ENCODE measurements around the gene CHAF1B.

The CHAF1B gene

GRCh38 chr21:36422279-36423098 lies 37.3 kb downstream of the CHAF1B start:
- H3K27ac ChIP-seq: no peak overlapping the region
- TF ChIP-seq CTCF (IDR thresholded peaks at IDR 0.05): no peak
- H3K4me2 ChIP-seq (ENCODE audit: low read length): no peak overlapping the region

GRCh38 chr21:36423771-36424433 lies 38.7 kb downstream of the CHAF1B start:
- no peak overlapping the region for H3K4me2 ChIP-seq (ENCODE audit: low read length)
- TF ChIP-seq CTCF (IDR thresholded peaks at IDR 0.05): no peak
- H3K9me3 ChIP-seq (ENCODE audit: control insufficient read depth, low read length): no peaks in the 10 kb centered on the region
- H3K36me3 ChIP-seq (ENCODE audit: control insufficient read depth, insufficient read depth, low read length): no peaks in the 10 kb centered on the region
- no peaks in the 10 kb centered on the region for H3K79me2 ChIP-seq
- H3K27me3 ChIP-seq (ENCODE audit: control insufficient read depth, insufficient read depth, low read length): no peaks in the 10 kb centered on the region
- H2AFZ ChIP-seq: no peak overlapping the region
- no peak overlapping the region for H3K9ac ChIP-seq
- no peaks in the 10 kb centered on the region for H3K4me1 ChIP-seq
- H3K4me3 ChIP-seq (ENCODE audit: low read depth, low read length): no peak overlapping the region
- no peak overlapping the region for H3K27ac ChIP-seq

More at GRCh38 chr21:36422279-36423098, 37.3 kb downstream of the CHAF1B start:
- no peak overlapping the region for H3K9ac ChIP-seq
- H3K4me3 ChIP-seq (ENCODE audit: low read depth, low read length): no peak overlapping the region
- no peaks in the 10 kb centered on the region for H3K4me1 ChIP-seq
- no peaks in the 10 kb centered on the region for H3K79me2 ChIP-seq
- H3K27me3 ChIP-seq (ENCODE audit: control insufficient read depth, insufficient read depth, low read length): no peaks in the 10 kb centered on the region
- H2AFZ ChIP-seq: no peak overlapping the region
- H3K9me3 ChIP-seq (ENCODE audit: control insufficient read depth, low read length): no peaks in the 10 kb centered on the region
- H3K36me3 ChIP-seq (ENCODE audit: control insufficient read depth, insufficient read depth, low read length): no peaks in the 10 kb centered on the region

GRCh38 chr21:36424592-36424991 lies 39.4 kb downstream of the CHAF1B start:
- Histone ChIP-seq H3K9me3 (ENCODE audit: control insufficient read depth, low read length) (no peaks in the 10 kb centered on the region), H3K27me3 (ENCODE audit: control insufficient read depth, insufficient read depth, low read length) (no peaks in the 10 kb centered on the region), H3K4me3 (ENCODE audit: low read depth, low read length) (no peak overlapping the region), H3K27ac (no peak overlapping the region), H3K9ac (no peak overlapping the region), H3K36me3 (ENCODE audit: control insufficient read depth, insufficient read depth, low read length) (no peaks in the 10 kb centered on the region), H2AFZ (no peak overlapping the region), H3K79me2 (no peaks in the 10 kb centered on the region), H3K4me1 (no peaks in the 10 kb centered on the region), H3K4me2 (ENCODE audit: low read length) (no peak overlapping the region)
- TF ChIP-seq CTCF (IDR thresholded peaks at IDR 0.05): no peak

GRCh38 chr21:36425286-36425685 lies 40.1 kb downstream of the CHAF1B start:
- Histone ChIP-seq H3K27ac (no peak overlapping the region), H3K4me1 (no peaks in the 10 kb centered on the region), H3K9ac (no peak overlapping the region), H3K4me2 (ENCODE audit: low read length) (no peak overlapping the region), H2AFZ (no peak overlapping the region), H3K9me3 (ENCODE audit: control insufficient read depth, low read length) (no peaks in the 10 kb centered on the region), H3K36me3 (ENCODE audit: control insufficient read depth, insufficient read depth, low read length) (no peaks in the 10 kb centered on the region), H3K4me3 (ENCODE audit: low read depth, low read length) (no peak overlapping the region), H3K27me3 (ENCODE audit: control insufficient read depth, insufficient read depth, low read length) (no peaks in the 10 kb centered on the region), H3K79me2 (no peaks in the 10 kb centered on the region)
- TF ChIP-seq CTCF (IDR thresholded peaks at IDR 0.05): no peak
